ENCODE data around the gene NUP188.

DNA sequence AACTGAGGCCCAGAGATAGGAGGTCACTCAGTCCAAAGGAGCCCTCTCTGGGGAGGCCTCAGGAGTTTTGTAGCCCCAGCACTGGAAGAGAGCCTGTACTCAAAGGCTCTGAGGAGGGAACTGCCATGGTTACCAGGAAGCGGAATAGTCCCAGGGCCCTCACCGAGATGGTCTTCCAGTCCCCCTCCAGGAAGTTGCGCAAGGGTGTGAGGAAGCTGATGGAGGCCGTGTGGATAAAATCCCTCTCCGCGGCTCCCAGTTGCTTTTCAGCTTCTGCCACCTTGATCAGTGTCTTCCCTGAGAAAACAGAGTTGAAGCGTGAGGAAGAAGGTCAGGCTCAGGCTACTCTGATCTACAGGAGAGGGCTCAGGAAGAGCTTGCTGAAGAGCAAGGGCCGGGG lies 67.1 kb downstream of the NUP188 start:
- TF ChIP-seq, protein P1, sequence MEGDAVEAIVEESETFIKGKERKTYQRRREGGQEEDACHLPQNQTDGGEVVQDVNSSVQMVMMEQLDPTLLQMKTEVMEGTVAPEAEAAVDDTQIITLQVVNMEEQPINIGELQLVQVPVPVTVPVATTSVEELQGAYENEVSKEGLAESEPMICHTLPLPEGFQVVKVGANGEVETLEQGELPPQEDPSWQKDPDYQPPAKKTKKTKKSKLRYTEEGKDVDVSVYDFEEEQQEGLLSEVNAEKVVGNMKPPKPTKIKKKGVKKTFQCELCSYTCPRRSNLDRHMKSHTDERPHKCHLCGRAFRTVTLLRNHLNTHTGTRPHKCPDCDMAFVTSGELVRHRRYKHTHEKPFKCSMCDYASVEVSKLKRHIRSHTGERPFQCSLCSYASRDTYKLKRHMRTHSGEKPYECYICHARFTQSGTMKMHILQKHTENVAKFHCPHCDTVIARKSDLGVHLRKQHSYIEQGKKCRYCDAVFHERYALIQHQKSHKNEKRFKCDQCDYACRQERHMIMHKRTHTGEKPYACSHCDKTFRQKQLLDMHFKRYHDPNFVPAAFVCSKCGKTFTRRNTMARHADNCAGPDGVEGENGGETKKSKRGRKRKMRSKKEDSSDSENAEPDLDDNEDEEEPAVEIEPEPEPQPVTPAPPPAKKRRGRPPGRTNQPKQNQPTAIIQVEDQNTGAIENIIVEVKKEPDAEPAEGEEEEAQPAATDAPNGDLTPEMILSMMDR (IDR thresholded peaks at IDR 0.05; ENCODE audit: insufficient read depth, low read depth, low read length) = no peak
- TF ChIP-seq EZH2 (IDR thresholded peaks at IDR 0.05; ENCODE audit: insufficient read depth, low read length) = no peak
